WI38 (cell line): Measurements from ENCODE around the gene B4GALT6.

ENCODE experiments used
- H3K4me3 ChIP-seq: 2 replicates; pipeline ENCODE4 v1.5.1; 2011; ENCODE audit warnings: low read depth, mild to moderate bottlenecking, control low read depth, low read length
- CTCF ChIP-seq: IDR thresholded peaks from 2 replicates; pipeline ENCODE4 v1.5.1; 2012; ENCODE audit warnings: low read depth, mild to moderate bottlenecking, control low read depth, low read length

B4GALT6 gene

GRCh38 chr18:31651369-31651768, 33.0 kb downstream of the B4GALT6 start:
- TF ChIP-seq CTCF, result no peak
- no peak overlapping the region for H3K4me3 ChIP-seq

GRCh38 chr18:31649978-31650719, 34.2 kb downstream of the B4GALT6 start:
- H3K4me3 ChIP-seq, result no peak overlapping the region
- TF ChIP-seq CTCF, result no peak

GRCh38 chr18:31649449-31649848, 34.9 kb downstream of the B4GALT6 start:
- no peak for TF ChIP-seq CTCF
- H3K4me3 ChIP-seq, result no peak overlapping the region

- H3K4me3 ChIP-seq, result no peak overlapping the region
Observed at GRCh38 chr18:31648966-31649429, 35.4 kb downstream of the B4GALT6 start.

GRCh38 chr18:31648458-31648857, 35.9 kb downstream of the B4GALT6 start:
- TF ChIP-seq CTCF, result no peak
- H3K4me3 ChIP-seq, result no peak overlapping the region

More at GRCh38 chr18:31648966-31649429, 35.4 kb downstream of the B4GALT6 start:
- TF ChIP-seq CTCF, result no peak

GRCh38 chr18:31647127-31647753, 37.1 kb downstream of the B4GALT6 start:
- H3K4me3 ChIP-seq, result no peak overlapping the region
- TF ChIP-seq CTCF, result no peak
